ENCODE measurements around the gene PVALEF. TPM values are rescaled to one million over a fixed set of nuclear protein-coding genes. Genes with fewer than 3 reads are reported as not detected.

PVALEF gene
- total and polyA plus RNA-seq, 2 of the 8 experiments (the other 6 are each of a cell fraction or from before 2014, with no cell fraction given) = 0.03 TPM; not detected in 1

DNA sequence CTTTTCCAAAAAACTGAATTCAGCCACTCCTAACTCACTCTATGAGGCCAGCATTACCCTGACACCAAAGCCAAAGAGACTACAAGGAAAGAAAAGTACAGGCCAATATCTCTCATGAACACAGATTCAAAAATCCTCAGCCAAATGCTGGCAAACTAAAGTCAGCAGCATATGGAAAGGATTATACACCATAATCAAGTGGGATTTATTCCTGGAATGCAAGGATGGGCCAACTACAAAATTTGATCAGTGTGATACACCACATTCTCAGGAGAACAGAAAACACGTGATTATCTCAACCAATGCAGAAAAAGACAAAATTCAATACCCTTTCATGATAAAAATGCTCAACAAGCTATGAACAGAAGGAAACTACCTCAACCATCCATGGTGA, 8.5 kb downstream of the PVALEF start:
- no peak overlapping the region for H3K9ac ChIP-seq (replicated peaks in 1 of 4; ENCODE audit: extremely low read depth in 1 of 4, low read depth in 3 of 4, low read length in 3 of 4)
- H4K91ac ChIP-seq (replicated peaks; ENCODE audit: insufficient read length, low read length) = no peak overlapping the region
- H3K56ac ChIP-seq (replicated peaks; ENCODE audit: insufficient read length, low read depth, low read length) = no peak overlapping the region
- WGBS, 2 experiments (ENCODE audit: extremely low coverage in 1 of 2, insufficient coverage in 1 of 2, insufficient read length in 1 of 2, insufficient replicate concordance in 2 of 2, low coverage in 1 of 2, low lambda C conversion rate in 2 of 2, missing lambda C conversion rate in 1 of 2) = 83% methylated on average over 1 of the region's 1 CpG; no CpG with 5 or more reads in 1 of the 2 experiments
- TF ChIP-seq POLR2AphosphoS5 (IDR thresholded peaks at IDR 0.05; ENCODE audit: low read depth, low read length) (no peak), BCL11A (IDR thresholded peaks at IDR 0.05; ENCODE audit: low read depth in 2 of 2, low read length in 2 of 2) (no peak)
- H2BK5ac ChIP-seq (ENCODE audit: low read depth, low read length) = no peak overlapping the region
- no peak overlapping the region for H3K4me2 ChIP-seq (ENCODE audit: insufficient read depth in 1 of 2, low read depth in 2 of 2, low read length in 2 of 2)
- H4K20me1 ChIP-seq (replicated peaks in 1 of 2; ENCODE audit: control insufficient read depth in 1 of 2, insufficient read depth in 2 of 2, low read length in 2 of 2) = peaks cover 0 to 8% of the 10 kb centered on the region in 2 experiments
- no peak overlapping the region for H3K23ac ChIP-seq (ENCODE audit: insufficient read length)
- peaks cover 0 to 4% of the 10 kb centered on the region in 2 experiments; a peak in 2 of 4 replicates for H3K79me2 ChIP-seq (ENCODE audit: control insufficient read depth in 1 of 2, insufficient read depth in 2 of 2, low read length in 2 of 2)
- H3K27ac ChIP-seq (ENCODE audit: low read depth, low read length) = no peak overlapping the region
- H3K36me3 ChIP-seq (ENCODE audit: control insufficient read depth in 2 of 4, insufficient read depth in 4 of 4, low read length in 3 of 4) = no peaks in the 10 kb centered on the region; a peak in 1 of 8 replicates
- no peak overlapping the region for H2AFZ ChIP-seq (ENCODE audit: low read length)
- no peak overlapping the region for H2BK12ac ChIP-seq (ENCODE audit: low read depth, low read length)
- H3K4me3 ChIP-seq (ENCODE audit: extremely low read depth in 1 of 4, insufficient read depth in 2 of 4, low read depth in 3 of 4, low read length in 4 of 4) = no peak overlapping the region
- no peak overlapping the region for H4K5ac ChIP-seq (ENCODE audit: insufficient read length, low read depth, low read length)
- H2BK15ac ChIP-seq (ENCODE audit: low read length) = no peak overlapping the region
- H3K14ac ChIP-seq (ENCODE audit: insufficient read length) = no peak overlapping the region
- no peak overlapping the region for H2BK20ac ChIP-seq (ENCODE audit: low read length)
- H3K18ac ChIP-seq (ENCODE audit: extremely low read depth, low read length) = no peak overlapping the region
- no peak overlapping the region for H3K4ac ChIP-seq (replicated peaks; ENCODE audit: insufficient read length, low read depth, low read length)
- ChIA-PET CTCF (ENCODE audit: partially characterized antibody) (interaction anchor here (1.0 kb wide), 1 partner anchor 31 kb away, joined by 3 read pairs; no protein-coding TSS in a partner anchor), POLR2A (ENCODE audit: partially characterized antibody) (no interaction called here)
- H4K8ac ChIP-seq (ENCODE audit: extremely low read depth, insufficient read depth, low read length) = no peak overlapping the region
- no peak overlapping the region for H2BK120ac ChIP-seq (replicated peaks; ENCODE audit: low read depth, low read length)
- H2AK5ac ChIP-seq (ENCODE audit: low read depth, low read length) = no peak overlapping the region
- H3K9me3 ChIP-seq (ENCODE audit: insufficient read depth in 2 of 2, low read depth in 1 of 2, low read length in 1 of 2) = no peaks in the 10 kb centered on the region
- no peaks in the 10 kb centered on the region for H3K4me1 ChIP-seq (replicated peaks in 1 of 4; ENCODE audit: control insufficient read depth in 3 of 4, insufficient read depth in 4 of 4, low read length in 3 of 4)
- no peaks in the 10 kb centered on the region; a peak in 1 of 7 replicates for H3K27me3 ChIP-seq (replicated peaks in 1 of 4; ENCODE audit: control insufficient read depth in 3 of 4, extremely low read depth in 1 of 4, insufficient read depth in 3 of 4, low read length in 3 of 4)
- DNase-seq (ENCODE audit: low read depth in 1 of 2, low spot score in 2 of 2) (no peak), FAIRE-seq (no peak)
- H3K79me1 ChIP-seq (ENCODE audit: low read depth, low read length) = no peaks in the 10 kb centered on the region; the same call in 1 of the 2 replicates
- peaks cover 6% of the 10 kb centered on the region for H3K23me2 ChIP-seq (ENCODE audit: low read depth, low read length)
